Measurements from ENCODE around the gene AOPEP. TPM values are rescaled to one million over a fixed set of nuclear protein-coding genes. Genes with fewer than 3 reads are reported as not detected.

The AOPEP gene
- polyA plus RNA-seq, 1 of the 3 experiments (the other 2 are of a cell fraction), result 54.6 TPM

DNA sequence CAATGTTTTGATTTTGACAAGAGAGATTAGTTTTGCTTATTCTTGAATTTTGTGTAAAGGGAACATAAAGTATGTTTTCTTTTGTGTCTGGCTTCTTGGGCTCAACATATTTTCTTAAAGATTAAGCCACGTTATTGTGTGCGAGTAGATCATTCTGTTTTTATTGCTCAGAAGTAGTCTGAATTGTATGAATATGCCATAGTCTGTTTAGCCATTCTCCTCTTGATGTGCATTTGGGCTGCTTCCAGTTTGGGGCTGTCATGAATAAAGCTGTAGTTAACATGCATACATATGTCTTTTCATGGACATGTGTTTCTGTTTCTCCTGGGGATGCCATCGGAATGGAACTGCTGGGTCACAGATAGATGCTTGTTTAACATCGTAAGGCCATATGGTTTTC, 392.1 kb downstream of the AOPEP start:
- no peaks in the 10 kb centered on the region for H4K20me1 ChIP-seq (ENCODE audit: insufficient read depth)

More for the DNA sequence above, 392.1 kb downstream of the AOPEP start:
- WGBS (ENCODE audit: low lambda C conversion rate), result 81% methylated on average over 4 of the region's 4 CpGs
- peak overlapping the region in 1 of 2 experiments; percentile 12; a peak in 1 of 4 replicates for H3K27ac ChIP-seq (ENCODE audit: low read depth in 2 of 2, low read length in 1 of 2)
- H3K9me2 ChIP-seq, result no peaks in the 10 kb centered on the region
- TF ChIP-seq RCOR1 (IDR thresholded peaks at IDR 0.05; ENCODE audit: low read length) (no peak), ZBTB33 (IDR thresholded peaks at IDR 0.05; ENCODE audit: borderline replicate concordance, low read depth) (no peak), JUND (IDR thresholded peaks at IDR 0.05) (no peak), USF1 (IDR thresholded peaks at IDR 0.05; ENCODE audit: borderline replicate concordance, low read depth) (no peak), POLR2AphosphoS5 (IDR thresholded peaks at IDR 0.05; ENCODE audit: low read depth, low read length) (no peak), RFX5 (IDR thresholded peaks at IDR 0.05; ENCODE audit: low read length) (no peak), FOXJ3 (CRISPR knock-in tag; IDR thresholded peaks at IDR 0.05) (no peak), NRF1 (IDR thresholded peaks at IDR 0.05; ENCODE audit: low read depth, low read length) (no peak), TEAD4 (IDR thresholded peaks at IDR 0.05; ENCODE audit: borderline replicate concordance, insufficient read depth) (no peak), SIN3A (IDR thresholded peaks at IDR 0.05; ENCODE audit: borderline replicate concordance, low read depth, low read length) (no peak), RAD21 (IDR thresholded peaks at IDR 0.05; ENCODE audit: low read length) (no peak), TCF12 (IDR thresholded peaks at IDR 0.05) (no peak), REST (IDR thresholded peaks at IDR 0.05; ENCODE audit: low read depth, low read length) (no peak), TAF1 (IDR thresholded peaks at IDR 0.05; ENCODE audit: borderline replicate concordance, low read depth, low read length) (no peak), IRF3 (IDR thresholded peaks at IDR 0.05; ENCODE audit: low read depth, low read length) (no peak), SMC3 (IDR thresholded peaks at IDR 0.05; ENCODE audit: low read depth, low read length) (no peak), RXRA (IDR thresholded peaks at IDR 0.05; ENCODE audit: borderline replicate concordance, low read depth) (no peak), NFIC (IDR thresholded peaks at IDR 0.05; ENCODE audit: borderline replicate concordance) (no peak)
- TF ChIP-seq, protein P1, sequence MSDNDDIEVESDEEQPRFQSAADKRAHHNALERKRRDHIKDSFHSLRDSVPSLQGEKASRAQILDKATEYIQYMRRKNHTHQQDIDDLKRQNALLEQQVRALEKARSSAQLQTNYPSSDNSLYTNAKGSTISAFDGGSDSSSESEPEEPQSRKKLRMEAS (IDR thresholded peaks at IDR 0.05; ENCODE audit: low read depth), result no peak
- TF ChIP-seq, protein P2, sequence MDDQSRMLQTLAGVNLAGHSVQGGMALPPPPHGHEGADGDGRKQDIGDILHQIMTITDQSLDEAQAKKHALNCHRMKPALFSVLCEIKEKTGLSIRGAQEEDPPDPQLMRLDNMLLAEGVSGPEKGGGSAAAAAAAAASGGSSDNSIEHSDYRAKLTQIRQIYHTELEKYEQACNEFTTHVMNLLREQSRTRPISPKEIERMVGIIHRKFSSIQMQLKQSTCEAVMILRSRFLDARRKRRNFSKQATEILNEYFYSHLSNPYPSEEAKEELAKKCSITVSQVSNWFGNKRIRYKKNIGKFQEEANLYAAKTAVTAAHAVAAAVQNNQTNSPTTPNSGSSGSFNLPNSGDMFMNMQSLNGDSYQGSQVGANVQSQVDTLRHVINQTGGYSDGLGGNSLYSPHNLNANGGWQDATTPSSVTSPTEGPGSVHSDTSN (IDR thresholded peaks at IDR 0.05), result no peak
- no peak overlapping the region for H2AFZ ChIP-seq (ENCODE audit: low read depth)
- no peak overlapping the region for H3K9ac ChIP-seq
- H3K9me3 ChIP-seq, result no peaks in the 10 kb centered on the region
- H3F3A ChIP-seq (replicated peaks; ENCODE audit: insufficient read depth), result no peaks in the 10 kb centered on the region
- H3K79me2 ChIP-seq (ENCODE audit: insufficient read depth), result no peaks in the 10 kb centered on the region
- ChIA-PET POLR2A (no interaction called here), CTCF (interaction anchor here (0.9 to 5.8 kb wide), 4 partner anchors 9 to 437 kb away, joined by 3 to 33 read pairs (median 5); no protein-coding TSS in a partner anchor)
- H3K4me1 ChIP-seq (ENCODE audit: control insufficient read depth in 1 of 2, insufficient read depth in 2 of 2, low read depth in 1 of 2, low read length in 1 of 2), result peaks cover 0 to 16% of the 10 kb centered on the region in 2 experiments; a peak in 2 of 4 replicates
- H3K36me3 ChIP-seq (replicated peaks in 1 of 2; ENCODE audit: control insufficient read depth in 1 of 2, insufficient read depth in 2 of 2, low read length in 1 of 2), result no peaks in the 10 kb centered on the region
- no peaks in the 10 kb centered on the region for H3K27me3 ChIP-seq (ENCODE audit: insufficient read depth)
- H3K4me2 ChIP-seq, result no peak overlapping the region
- DNase-seq, result no peak
- no peak overlapping the region for H3K4me3 ChIP-seq (ENCODE audit: low read depth in 2 of 2, low read length in 1 of 2)
